Measurements from ENCODE around the gene OSBP2. TPM values are rescaled to one million over a fixed set of nuclear protein-coding genes. Genes with fewer than 3 reads are reported as not detected.

The OSBP2 gene
- total and polyA plus RNA-seq, 10 of the 15 experiments (the other 5 are each of a cell fraction or from before 2014, with no cell fraction given) = 0.11 to 7.7 (median 3.6) TPM

- TF ChIP-seq ETV6 (conservative IDR thresholded peaks at IDR 0.05 in 1 of 2, IDR thresholded peaks at IDR 0.05 in 1 of 2; ENCODE audit: borderline replicate concordance in 1 of 2, low read depth in 1 of 2) (no peak), POLR2AphosphoS2 (IDR thresholded peaks at IDR 0.05; ENCODE audit: low read depth, low read length) (no peak), ELK1 (IDR thresholded peaks at IDR 0.05; ENCODE audit: low read depth, low read length) (peak; percentile 40; the same call in 1 of the 2 replicates), IKZF1 (conservative IDR thresholded peaks at IDR 0.05) (peak; percentile 67; the same call in 1 of the 2 replicates), CHD1 (IDR thresholded peaks at IDR 0.05; ENCODE audit: low read depth, low read length) (no peak), SIN3A (IDR thresholded peaks at IDR 0.05; ENCODE audit: low read depth, low read length) (peak; percentile 86), ZNF384 (IDR thresholded peaks at IDR 0.05; ENCODE audit: borderline replicate concordance, low read depth, low read length) (no peak), MXI1 (IDR thresholded peaks at IDR 0.05; ENCODE audit: low read depth, low read length) (peak; percentile 88), MEF2A (IDR thresholded peaks at IDR 0.05; ENCODE audit: insufficient read depth, low read depth, low read length) (no peak), POU2F2 (IDR thresholded peaks at IDR 0.05; ENCODE audit: borderline replicate concordance, low read depth, low read length) (no peak), FOS (IDR thresholded peaks at IDR 0.05; ENCODE audit: borderline replicate concordance, extremely low read depth, insufficient read length) (no peak), CREB1 (IDR thresholded peaks at IDR 0.05; ENCODE audit: low read depth) (no peak)
Observed at GRCh38 chr22:30667494-30668385, 26.9 kb upstream of the OSBP2 start, which contains the start of gene DUSP18 (continued).
